Measurements from ENCODE around the gene SGCD.

DNA sequence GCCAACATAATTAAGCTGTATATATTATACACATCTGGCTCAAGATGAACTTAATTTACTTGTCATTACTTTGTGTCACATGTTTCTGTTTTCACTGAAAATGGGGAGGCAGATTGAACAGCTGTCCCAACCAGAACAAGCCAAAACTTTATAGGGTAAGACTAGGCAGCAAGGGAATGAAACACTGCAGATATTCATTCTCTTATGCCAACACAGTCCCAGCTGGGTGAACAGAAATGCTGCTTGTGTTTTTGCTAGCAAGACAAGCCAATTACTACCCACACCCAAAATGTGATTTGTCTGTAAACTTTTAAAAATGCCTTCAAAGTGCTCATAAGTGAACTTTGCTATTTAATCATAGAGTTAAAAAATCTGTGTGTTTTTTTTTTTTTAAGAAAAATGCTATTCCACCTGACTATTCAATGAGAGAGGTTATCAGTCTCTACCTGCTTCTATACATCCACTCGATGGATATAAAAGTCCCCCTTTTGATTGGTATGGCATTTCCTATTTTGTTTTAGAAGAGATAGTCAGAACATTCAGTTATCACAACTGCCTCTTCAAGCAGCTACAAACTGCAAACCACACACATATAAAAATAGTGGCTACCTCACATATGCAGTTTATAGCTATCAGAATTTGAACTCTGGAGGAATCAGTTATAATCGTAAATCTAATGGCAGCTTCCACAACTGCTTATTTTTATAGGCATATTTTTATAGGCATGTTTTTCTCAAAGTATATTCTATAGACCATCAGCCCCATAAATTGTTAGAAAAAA, 431.2 kb downstream of the SGCD start:
- TF ChIP-seq POLR2A (IDR thresholded peaks at IDR 0.05; ENCODE audit: low read depth, low read length) = no peak
- TF ChIP-seq SPI1 (IDR thresholded peaks at IDR 0.05; ENCODE audit: low read depth, low read length) = no peak
- TF ChIP-seq POLR2AphosphoS5 (IDR thresholded peaks at IDR 0.05; ENCODE audit: low read depth, low read length) = no peak
- no peak for TF ChIP-seq TAF1 (IDR thresholded peaks at IDR 0.05; ENCODE audit: low read depth, low read length)
- no peak for TF ChIP-seq POU2F2 (IDR thresholded peaks at IDR 0.05; ENCODE audit: low read depth, low read length)

Data from GM12891 (cell line).